GM12878 (cell line): ENCODE data around the gene RAB6B. TPM values are rescaled to one million over a fixed set of nuclear protein-coding genes. Genes with fewer than 3 reads are reported as not detected.

Experiments
- ATAC-seq: fragments of 200-7000 bp; cut with Tn5 transposase; 3 replicates; pipeline ENCODE4 v1.9.1; 2020; ENCODE audit warnings: mild to moderate bottlenecking, moderate library complexity
- BruUV-seq: library from RNA; stranded (reverse); fragments of 400-500 nt; replicated peaks from 2 replicates; lab custom pipeline; 2021; lab: Mats Ljungman, UMichigan
- CTCF ChIA-PET: fragments of 300-600 bp; sonication (Branson Sonifier 250); formaldehyde crosslinking; extraction: SDS; loops from one replicate; lab custom pipeline; 2021; ENCODE audit warnings: inconsistent platforms; lab: Yijun Ruan, JAX
- POLR2A ChIA-PET: fragments of 350-600 bp; formaldehyde crosslinking; extraction: SDS; loops from one replicate; lab custom pipeline; 2021; ENCODE audit warnings: inconsistent platforms; lab: Charles Lee
- RAD21 ChIA-PET: fragments of 300-600 bp; sonication (Branson Sonifier 250); formaldehyde crosslinking; loops from one replicate; lab custom pipeline; 2023; ENCODE audit warnings: antibody characterized with exemption; ENCODE audit not compliant: unreplicated experiment; lab: Charles Lee
- SMC1A ChIA-PET: fragments of 300-600 bp; sonication (Branson Sonifier 250); formaldehyde crosslinking; loops from one replicate; lab custom pipeline; 2023; ENCODE audit not compliant: unreplicated experiment, uncharacterized antibody; lab: Charles Lee
- DNase-seq: peaks from one replicate; pipeline ENCODE4 v3.0.0-alpha.2; 2011; ENCODE audit warnings: low read depth, low spot score
- FAIRE-seq: peaks from 3 replicates; lab custom pipeline; 2011; peaks lifted over from hg19 to GRCh38; lab: Jason Lieb, UNC
- H2AFZ ChIP-seq: 2 replicates; pipeline ENCODE4 v1.6.0; 2011; ENCODE audit warnings: low read depth, low read length, control low read depth; ENCODE audit not compliant: control insufficient read depth
- H3K27ac ChIP-seq: 2 replicates; pipeline ENCODE4 v1.5.1; 2011; ENCODE audit warnings: control low read depth; ENCODE audit not compliant: control insufficient read depth, insufficient read depth
- H3K27me3 ChIP-seq, 2 experiments: replicated peaks in 1 of 2; 2 replicates each; pipeline versions ENCODE4 v1.6.0 to v1.6.1; 2011; ENCODE audit warnings: low read length in 1 of 2; ENCODE audit not compliant: control insufficient read depth in 2 of 2, insufficient read depth in 2 of 2
- H3K36me3 ChIP-seq, 2 experiments: 2 replicates each; pipeline ENCODE4 v1.5.1; 2011; ENCODE audit warnings: low read length in 1 of 2; ENCODE audit not compliant: control insufficient read depth in 2 of 2, insufficient read depth in 2 of 2
- H3K4me1 ChIP-seq: 2 replicates; pipeline ENCODE4 v1.6.1; 2011; ENCODE audit warnings: mild to moderate bottlenecking, low read length, moderate library complexity, mixed read lengths; ENCODE audit not compliant: control insufficient read depth, insufficient read depth
- H3K4me2 ChIP-seq: 2 replicates; pipeline ENCODE4 v1.6.0; 2011; ENCODE audit warnings: control low read depth; ENCODE audit not compliant: control insufficient read depth, insufficient read depth
- H3K4me3 ChIP-seq: fragments of 200-600 bp; sonication (generic); 2 replicates; pipeline ENCODE4 v1.5.1; 2016
- H3K79me2 ChIP-seq: 2 replicates; pipeline ENCODE4 v1.6.0; 2011; ENCODE audit warnings: low read length; ENCODE audit not compliant: control insufficient read depth, insufficient read depth
- H3K9ac ChIP-seq: 2 replicates; pipeline ENCODE4 v1.8.0; 2011; ENCODE audit warnings: low read length, control low read depth, mixed read lengths; ENCODE audit not compliant: control insufficient read depth, insufficient read depth
- H3K9me3 ChIP-seq: replicated peaks from 3 replicates; pipeline ENCODE4 v1.5.1; 2011; ENCODE audit warnings: mild to moderate bottlenecking, low read length; ENCODE audit not compliant: control insufficient read depth, insufficient read depth
- H4K20me1 ChIP-seq: 2 replicates; pipeline ENCODE4 v1.6.0; 2011; ENCODE audit not compliant: control insufficient read depth, insufficient read depth
- ELK1 ChIP-seq: IDR thresholded peaks from 2 replicates; pipeline ENCODE4 v1.6.1; 2012; ENCODE audit warnings: low read depth, low read length, improper control_type of control experiment
- HDAC2 ChIP-seq: fragments of 200-600 bp; sonication (generic); IDR thresholded peaks from 2 replicates; pipeline ENCODE4 v1.6.1; 2017
- NKRF ChIP-seq: fragments of 450-650 bp; conservative IDR thresholded peaks from 2 replicates; pipeline ENCODE4 v1.6.1; 2017; ENCODE audit warnings: mild to moderate bottlenecking, moderate library complexity
- RB1 ChIP-seq: fragments of 450-650 bp; formaldehyde crosslinking; IDR thresholded peaks from 2 replicates; pipeline ENCODE4 v1.6.1; 2017; ENCODE audit warnings: mild to moderate bottlenecking, borderline replicate concordance
- TBL1XR1 ChIP-seq: IDR thresholded peaks from 2 replicates; pipeline ENCODE4 v1.6.1; 2012; ENCODE audit warnings: low read depth, low read length, improper control_type of control experiment
- ZBTB33 ChIP-seq: fragments of 450-650 bp; IDR thresholded peaks from 2 replicates; pipeline ENCODE4 v1.6.1; 2017; ENCODE audit warnings: mild to moderate bottlenecking
- WGBS: methylation state at CpG from one replicate; pipeline ENCODE4 v1.1.6; 2016; ENCODE audit warnings: low lambda C conversion rate; ENCODE audit not compliant: insufficient replicate concordance, insufficient coverage; ENCODE audit errors: missing lambda C conversion rate; 5-methylcytosine and 5-hydroxymethylcytosine counted together
- in situ Hi-C: fragments of 300-500 bp; cut with MboI; formaldehyde crosslinking; loops from 9 replicates; pipeline ENCODE4 v1.14.3; 2018; ENCODE audit warnings: mixed read lengths
- intact Hi-C: fragments of 100-400 bp; cut with micrococcal nuclease; formaldehyde crosslinking; loops from one replicate; pipeline ENCODE4 v1.14.2; 2022; ENCODE audit not compliant: unreplicated experiment
- polyA plus RNA-seq, 11 experiments: library from polyadenylated mRNA; depleted of rRNA in 4 of 11; unstranded in 6 of 11; stranded (reverse) in 5 of 11; fragments of >200 nt; fragmentation: Nextera tagmentation in 4 of 11; fragmentation: Illumina TruSeq in 1 of 11; extraction: Ambion mirVana in 4 of 11; extraction: Trizol in 1 of 11; gene quantifications; 1 replicate in 1 of 11; 2 replicates in 10 of 11; pipeline versions ENCODE4 v1.2.1 to v1.2.3, GENCODE V29; 2011 to 2016; ENCODE audit warnings: inconsistent platforms in 2 of 11, missing spikeins in 2 of 11, low read depth in 1 of 11
- total RNA-seq, 4 experiments: library from RNA; depleted of rRNA in 3 of 4; stranded (reverse); fragments of >200 nt in 3 of 4; fragmentation: Illumina TruSeq in 1 of 4; extraction: Trizol in 1 of 4; gene quantifications; 2 replicates each; pipeline versions ENCODE4 v1.2.1 to v1.2.3, GENCODE V29; 2013 to 2021

Gene RAB6B
- total and polyA plus RNA-seq, 10 of the 15 experiments (the other 5 are each of a cell fraction or from before 2014, with no cell fraction given) = 0.01 to 0.16 (median 0.04) TPM; not detected in 5

- in situ Hi-C loops = no loop called here
- no TSS peak for BruUV-seq
These were observed 11.4 kb downstream of the RAB6B start for GRCh38 chr3:133884054-133884886.

More at GRCh38 chr3:133884054-133884886, 11.4 kb downstream of the RAB6B start:
- no peak overlapping the region for H2AFZ ChIP-seq
- H3K27me3 ChIP-seq = peaks cover 0 to 3% of the 10 kb centered on the region in 2 experiments; a peak in 2 of 4 replicates
- DNase-seq (no peak), FAIRE-seq (no peak), ATAC-seq (no peak)
- no peak overlapping the region for H3K4me2 ChIP-seq
- intact Hi-C loops = no loop called here
- ChIA-PET CTCF (no interaction called here), POLR2A (no interaction called here), RAD21 (no interaction called here), SMC1A (no interaction called here)
- H3K4me1 ChIP-seq = peaks cover 21% of the 10 kb centered on the region
- H3K4me3 ChIP-seq = no peak overlapping the region
- WGBS = 7% methylated on average over 6 of the region's 6 CpGs
- H4K20me1 ChIP-seq = no peaks in the 10 kb centered on the region
- H3K36me3 ChIP-seq = no peaks in the 10 kb centered on the region
- no peak overlapping the region for H3K9ac ChIP-seq
- H3K9me3 ChIP-seq = peaks cover 1% of the 10 kb centered on the region; the same call in 1 of the 3 replicates
- TF ChIP-seq RB1 (no peak), NKRF (no peak), HDAC2 (no peak), ELK1 (no peak), ZBTB33 (no peak), TBL1XR1 (no peak)
- H3K27ac ChIP-seq = no peak overlapping the region
- no peaks in the 10 kb centered on the region for H3K79me2 ChIP-seq
